Neuronal stem cell (in vitro differentiated cells): Measurements from ENCODE around the gene KPNA6.

ENCODE experiments used
- DNase-seq: peaks from one replicate; pipeline ENCODE4 v3.0.0-alpha.2; 2013; ENCODE audit warnings: low spot score
- H2AFZ ChIP-seq: one replicate; pipeline ENCODE4 v1.6.1; 2013; ENCODE audit warnings: mild to moderate bottlenecking, low read length, inconsistent platforms
- H2AK5ac ChIP-seq: 2 replicates; pipeline ENCODE4 v1.6.1; 2013; ENCODE audit warnings: low read depth, mild to moderate bottlenecking, inconsistent platforms, low read length, moderate library complexity, mixed read lengths
- H2BK120ac ChIP-seq: 2 replicates; pipeline ENCODE4 v1.6.1; 2013; ENCODE audit warnings: low read depth, mild to moderate bottlenecking, inconsistent platforms, low read length, moderate library complexity, mixed read lengths
- H2BK12ac ChIP-seq: one replicate; pipeline ENCODE4 v1.6.1; 2013; ENCODE audit warnings: low read length, inconsistent platforms
- H2BK15ac ChIP-seq: 2 replicates; pipeline ENCODE4 v1.6.1; 2013; ENCODE audit warnings: mild to moderate bottlenecking, low read length, inconsistent platforms, mixed read lengths
- H2BK5ac ChIP-seq: one replicate; pipeline ENCODE4 v1.6.1; 2013; ENCODE audit warnings: inconsistent platforms, mild to moderate bottlenecking, low read length, moderate library complexity
- H3K14ac ChIP-seq: one replicate; pipeline ENCODE4 v1.6.1; 2013; ENCODE audit warnings: low read length, inconsistent platforms
- H3K18ac ChIP-seq: 2 replicates; pipeline ENCODE4 v1.6.1; 2013; ENCODE audit warnings: low read length, inconsistent platforms
- H3K23ac ChIP-seq: 2 replicates; pipeline ENCODE4 v1.6.1; 2013; ENCODE audit warnings: low read depth, mild to moderate bottlenecking, mixed read lengths, low read length, inconsistent platforms; ENCODE audit not compliant: poor library complexity
- H3K27ac ChIP-seq: replicated peaks from 3 replicates; pipeline ENCODE4 v1.5.1; 2013; ENCODE audit warnings: low read length, inconsistent platforms
- H3K27me3 ChIP-seq, 3 experiments: 2 replicates each; pipeline ENCODE4 v1.6.1; 2013; ENCODE audit warnings: low read length in 3 of 3, mild to moderate bottlenecking in 2 of 3, inconsistent platforms in 1 of 3, low read depth in 1 of 3, mixed read lengths in 1 of 3, moderate library complexity in 1 of 3; ENCODE audit not compliant: control insufficient read depth in 3 of 3, insufficient read depth in 3 of 3
- H3K36me3 ChIP-seq, 2 donors: replicated peaks in 1 of 2; 2 replicates each; pipeline ENCODE4 v1.6.1; 2013; ENCODE audit warnings: low read length in 2 of 2; ENCODE audit not compliant: control insufficient read depth in 2 of 2, insufficient read depth in 2 of 2
- H3K4ac ChIP-seq: 2 replicates; pipeline ENCODE4 v1.6.1; 2013; ENCODE audit warnings: inconsistent platforms, mild to moderate bottlenecking, low read length, moderate library complexity
- H3K4me1 ChIP-seq, 2 donors: 1 replicate in 1 of 2; 2 replicates in 1 of 2; pipeline ENCODE4 v1.6.1; 2013; ENCODE audit warnings: low read length in 2 of 2, low read depth in 1 of 2; ENCODE audit not compliant: control insufficient read depth in 2 of 2, insufficient read depth in 1 of 2
- H3K4me2 ChIP-seq: one replicate; pipeline ENCODE4 v1.6.1; 2013; ENCODE audit warnings: mild to moderate bottlenecking, low read length, inconsistent platforms; ENCODE audit not compliant: insufficient read depth, poor library complexity, severe bottlenecking
- H3K4me3 ChIP-seq, 2 donors: 2 replicates each; pipeline ENCODE4 v1.5.1; 2013; ENCODE audit warnings: low read length in 2 of 2, mild to moderate bottlenecking in 2 of 2, inconsistent platforms in 1 of 2, moderate library complexity in 1 of 2
- H3K79me1 ChIP-seq: one replicate; pipeline ENCODE4 v1.6.1; 2013; ENCODE audit warnings: low read depth, mild to moderate bottlenecking, inconsistent platforms, low read length, moderate library complexity
- H3K9ac ChIP-seq: one replicate; pipeline ENCODE4 v1.6.1; 2013; ENCODE audit warnings: mild to moderate bottlenecking, low read depth, low read length, inconsistent platforms; ENCODE audit not compliant: poor library complexity
- H3K9me3 ChIP-seq, 2 donors: replicated peaks in 1 of 2; 2 replicates each; pipeline versions ENCODE3 to v1.6.1; 2013; ENCODE audit warnings: low read length in 2 of 2, mild to moderate bottlenecking in 2 of 2, inconsistent platforms in 1 of 2, low read depth in 1 of 2, mixed read lengths in 1 of 2, moderate library complexity in 1 of 2; ENCODE audit not compliant: control insufficient read depth in 2 of 2, insufficient read depth in 1 of 2
- H4K8ac ChIP-seq: one replicate; pipeline ENCODE4 v1.6.1; 2013; ENCODE audit warnings: low read depth, mild to moderate bottlenecking, inconsistent platforms, low read length, moderate library complexity
- H4K91ac ChIP-seq: one replicate; pipeline ENCODE4 v1.6.1; 2013; ENCODE audit warnings: low read length, low read depth, mild to moderate bottlenecking, inconsistent platforms; ENCODE audit not compliant: poor library complexity
- WGBS, 2 donors: extraction: QIAGEN DNeasy Blood & Tissue Kit; methylation state at CpG; one replicate each; pipeline ENCODE4 v1.1.7; 2013; ENCODE audit warnings: missing lambda C conversion rate in 2 of 2, mixed read lengths in 1 of 2; ENCODE audit not compliant: insufficient read length in 2 of 2, insufficient replicate concordance in 1 of 2; ENCODE audit errors: extremely low coverage in 2 of 2; 5-methylcytosine and 5-hydroxymethylcytosine counted together

KPNA6 gene

DNA sequence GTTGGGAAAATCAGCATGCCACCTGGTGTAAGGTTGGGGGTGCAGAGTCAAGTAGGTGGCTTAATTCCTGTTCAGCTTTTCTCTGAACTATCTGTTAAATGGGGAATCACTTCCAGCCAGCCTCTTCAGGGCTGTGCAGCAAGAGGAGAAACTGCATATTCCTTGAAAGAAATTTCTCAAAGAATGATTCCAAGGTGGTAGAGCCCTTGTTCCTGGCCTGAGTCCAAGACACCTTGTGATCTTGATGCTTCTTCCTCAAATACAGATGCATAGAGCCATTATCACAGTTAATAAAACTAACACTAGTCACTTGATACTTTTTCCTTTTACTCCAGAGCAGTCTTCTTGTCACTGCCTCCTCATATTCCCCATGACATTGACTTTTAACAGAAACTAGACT is 76.8 kb downstream of the KPNA6 start:
- peaks cover 46 to 86% of the 10 kb centered on the region in 2 donors for H3K36me3 ChIP-seq
- H3K27me3 ChIP-seq, result no peaks in the 10 kb centered on the region

DNA sequence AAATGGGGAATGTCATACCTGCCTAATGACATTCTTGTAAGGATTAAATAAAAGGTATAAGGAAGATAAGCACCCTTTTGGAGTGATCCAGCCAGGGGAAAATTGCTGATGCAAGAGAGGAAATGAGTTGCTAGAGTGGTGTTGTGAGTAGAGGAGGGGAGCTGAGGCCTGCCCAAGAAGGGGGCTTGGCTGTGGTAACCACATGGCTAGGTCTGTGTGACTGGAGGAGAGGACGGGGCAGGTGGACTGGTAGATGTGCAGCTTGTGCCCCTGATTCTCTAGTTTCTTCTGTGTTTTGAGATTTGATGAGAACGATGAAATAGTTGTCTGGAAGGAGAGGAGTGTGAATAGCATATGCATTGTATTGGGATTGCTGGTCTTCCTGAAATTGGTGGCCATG is 78.2 kb downstream of the KPNA6 start:
- Histone ChIP-seq H2BK15ac (no peak overlapping the region), H3K9me3 (no peaks in the 10 kb centered on the region), H2AFZ (no peak overlapping the region), H3K14ac (no peak overlapping the region), H4K91ac (no peak overlapping the region), H3K4me3 (no peak overlapping the region), H3K79me1 (peaks cover 4% of the 10 kb centered on the region), H2BK120ac (no peak overlapping the region), H3K27me3 (no peaks in the 10 kb centered on the region), H4K8ac (no peak overlapping the region), H2BK12ac (no peak overlapping the region), H3K4ac (no peak overlapping the region), H3K4me1 (peaks cover 2 to 4% of the 10 kb centered on the region in 2 donors), H3K9ac (no peak overlapping the region), H3K18ac (no peak overlapping the region), H3K36me3 (peaks cover 57 to 92% of the 10 kb centered on the region in 2 donors), H2BK5ac (no peak overlapping the region), H2AK5ac (no peak overlapping the region), H3K4me2 (no peak overlapping the region), H3K27ac (no peak overlapping the region), H3K23ac (no peak overlapping the region)
- 100% methylated on average over 1 of the region's 2 CpGs; no CpG with 5 or more reads in 1 of the 2 donors for WGBS, 2 donors
- no peak for DNase-seq

More for the DNA sequence above, 76.8 kb downstream of the KPNA6 start:
- Histone ChIP-seq H2BK5ac (no peak overlapping the region), H3K4me3 (peak overlapping the region in 1 of 2 donors; percentile 49), H2BK120ac (no peak overlapping the region), H3K27ac (no peak overlapping the region), H2BK15ac (no peak overlapping the region), H2BK12ac (no peak overlapping the region), H3K4ac (no peak overlapping the region), H3K9ac (no peak overlapping the region), H3K9me3 (no peaks in the 10 kb centered on the region), H4K8ac (no peak overlapping the region), H3K4me2 (no peak overlapping the region), H3K23ac (no peak overlapping the region), H4K91ac (no peak overlapping the region), H3K14ac (no peak overlapping the region), H2AK5ac (no peak overlapping the region), H3K4me1 (peaks cover 7 to 8% of the 10 kb centered on the region in 2 donors), H3K18ac (no peak overlapping the region), H3K79me1 (peaks cover 11% of the 10 kb centered on the region), H2AFZ (no peak overlapping the region)
- DNase-seq, result no peak

- Histone ChIP-seq H2BK12ac (no peak overlapping the region), H4K91ac (no peak overlapping the region), H3K9me3 (no peaks in the 10 kb centered on the region), H3K4me3 (no peak overlapping the region), H3K4me2 (no peak overlapping the region), H3K4ac (no peak overlapping the region), H3K27me3 (no peaks in the 10 kb centered on the region), H3K36me3 (peaks cover 58 to 92% of the 10 kb centered on the region in 2 donors), H3K79me1 (peaks cover 2% of the 10 kb centered on the region), H3K14ac (no peak overlapping the region), H2BK120ac (no peak overlapping the region), H3K23ac (no peak overlapping the region), H2AFZ (no peak overlapping the region), H3K9ac (no peak overlapping the region), H2BK5ac (no peak overlapping the region), H3K18ac (no peak overlapping the region), H4K8ac (no peak overlapping the region), H2BK15ac (no peak overlapping the region), H3K27ac (no peak overlapping the region), H2AK5ac (no peak overlapping the region), H3K4me1 (peaks cover 0 to 1% of the 10 kb centered on the region in 2 donors)
- no CpG with 5 or more reads among the region's 2 CpGs for WGBS, 2 donors
- no peak for DNase-seq
Observed at GRCh38 chr1:32186491-32186890, 78.6 kb downstream of the KPNA6 start.

DNA sequence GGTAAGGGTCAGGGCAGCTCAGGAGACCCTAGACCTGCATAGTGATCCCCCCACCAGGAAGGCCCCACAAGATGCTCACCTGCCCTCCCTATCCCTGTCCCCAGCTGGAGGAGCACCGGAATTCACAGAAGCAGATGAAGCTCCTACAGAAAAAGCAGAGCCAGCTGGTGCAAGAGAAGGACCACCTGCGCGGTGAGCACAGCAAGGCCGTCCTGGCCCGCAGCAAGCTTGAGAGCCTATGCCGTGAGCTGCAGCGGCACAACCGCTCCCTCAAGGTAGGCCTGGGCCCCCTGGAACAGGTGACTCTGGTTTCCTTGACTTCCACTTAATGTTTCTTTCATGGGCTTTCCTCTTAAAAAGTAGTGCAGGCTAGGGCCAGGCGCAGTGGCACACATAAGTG is 80.0 kb downstream of the KPNA6 start:
- H4K91ac ChIP-seq, result no peak overlapping the region
- no peak overlapping the region for H3K27ac ChIP-seq
- H2BK12ac ChIP-seq, result no peak overlapping the region
- H3K4me2 ChIP-seq, result no peak overlapping the region
- peak overlapping the region; percentile 40 for H2BK120ac ChIP-seq
- no peak overlapping the region for H2AFZ ChIP-seq
- H3K27me3 ChIP-seq, result no peaks in the 10 kb centered on the region
- no peak for DNase-seq
- H3K9me3 ChIP-seq, result no peaks in the 10 kb centered on the region
- H3K14ac ChIP-seq, result no peak overlapping the region
- H3K23ac ChIP-seq, result no peak overlapping the region
- H4K8ac ChIP-seq, result no peak overlapping the region
- no peak overlapping the region for H2AK5ac ChIP-seq
- no peaks in the 10 kb centered on the region for H3K79me1 ChIP-seq
- H3K4ac ChIP-seq, result no peak overlapping the region
- H3K4me1 ChIP-seq, result no peaks in the 10 kb centered on the region
- H3K36me3 ChIP-seq, result peaks cover 64 to 92% of the 10 kb centered on the region in 2 donors
- peak overlapping the region; percentile 34 for H3K9ac ChIP-seq
- H3K4me3 ChIP-seq, result no peak overlapping the region
- H2BK15ac ChIP-seq, result no peak overlapping the region
- H2BK5ac ChIP-seq, result no peak overlapping the region
- no CpG with 5 or more reads among the region's 9 CpGs for WGBS, 2 donors
- no peak overlapping the region for H3K18ac ChIP-seq
